Spleen (tissue), 7 donors: Measurements from ENCODE around the gene ASIC4.

ENCODE experiments used
- POLR2A ChIP-seq, 3 donors: fragments of 450-650 bp; IDR thresholded peaks; one replicate each; pipeline ENCODE4 v1.5.1; 2017; ENCODE audit warnings: antibody characterized with exemption in 3 of 3, mild to moderate bottlenecking in 1 of 3
- POLR2AphosphoS5 ChIP-seq, 3 donors: sonication (generic); formaldehyde crosslinking; IDR thresholded peaks; one replicate each; pipeline ENCODE4 v1.5.1; 2017; ENCODE audit warnings: antibody characterized with exemption in 3 of 3
- TF ChIP-seq, protein P1 (sequence below), 11 experiments: fragments of 200-600 bp in 7 of 11; fragments of 450-650 bp in 4 of 11; sonication (generic) in 4 of 11; IDR thresholded peaks in 8 of 11; conservative IDR thresholded peaks in 3 of 11; 1 replicate in 7 of 11; 2 replicates in 4 of 11; pipeline versions ENCODE4 v1.4.0 to v1.8.0; 2016 to 2021; ENCODE audit warnings: antibody characterized with exemption in 11 of 11, inconsistent platforms in 4 of 11, mild to moderate bottlenecking in 1 of 11
- donor health status: DM: no; HTN: no; CAD: no; lungs with moderate emphysema.
- donor health status: DM: no; HTN: no; CAD: no.
- donor health status: DM: no; HTN: no; CAD: no.

DNA sequence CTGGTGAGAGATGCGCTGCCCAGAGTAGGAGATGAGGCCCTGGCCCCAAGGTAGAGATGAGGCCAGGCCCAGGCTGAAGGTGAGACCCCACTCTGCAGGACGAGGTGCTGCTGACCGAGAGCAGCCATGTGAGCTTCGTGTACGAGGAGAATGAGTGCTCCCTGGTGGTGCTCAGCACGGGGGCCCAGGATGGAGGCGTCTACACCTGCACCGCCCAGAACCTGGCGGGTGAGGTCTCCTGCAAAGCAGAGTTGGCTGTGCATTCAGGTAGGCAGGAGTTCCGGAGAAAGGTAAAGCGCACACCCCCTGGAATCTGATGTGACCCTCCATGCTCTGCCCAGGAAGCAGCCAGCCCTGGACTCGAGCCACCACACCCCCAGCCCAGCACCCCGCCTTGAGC, 37.1 kb upstream of the ASIC4 start:
- TF ChIP-seq, protein P1, sequence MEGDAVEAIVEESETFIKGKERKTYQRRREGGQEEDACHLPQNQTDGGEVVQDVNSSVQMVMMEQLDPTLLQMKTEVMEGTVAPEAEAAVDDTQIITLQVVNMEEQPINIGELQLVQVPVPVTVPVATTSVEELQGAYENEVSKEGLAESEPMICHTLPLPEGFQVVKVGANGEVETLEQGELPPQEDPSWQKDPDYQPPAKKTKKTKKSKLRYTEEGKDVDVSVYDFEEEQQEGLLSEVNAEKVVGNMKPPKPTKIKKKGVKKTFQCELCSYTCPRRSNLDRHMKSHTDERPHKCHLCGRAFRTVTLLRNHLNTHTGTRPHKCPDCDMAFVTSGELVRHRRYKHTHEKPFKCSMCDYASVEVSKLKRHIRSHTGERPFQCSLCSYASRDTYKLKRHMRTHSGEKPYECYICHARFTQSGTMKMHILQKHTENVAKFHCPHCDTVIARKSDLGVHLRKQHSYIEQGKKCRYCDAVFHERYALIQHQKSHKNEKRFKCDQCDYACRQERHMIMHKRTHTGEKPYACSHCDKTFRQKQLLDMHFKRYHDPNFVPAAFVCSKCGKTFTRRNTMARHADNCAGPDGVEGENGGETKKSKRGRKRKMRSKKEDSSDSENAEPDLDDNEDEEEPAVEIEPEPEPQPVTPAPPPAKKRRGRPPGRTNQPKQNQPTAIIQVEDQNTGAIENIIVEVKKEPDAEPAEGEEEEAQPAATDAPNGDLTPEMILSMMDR (IDR thresholded peaks at IDR 0.05 in 8 of 11, conservative IDR thresholded peaks at IDR 0.05 in 3 of 11), result no peak
- TF ChIP-seq POLR2A (IDR thresholded peaks at IDR 0.05) (no peak), POLR2AphosphoS5 (IDR thresholded peaks at IDR 0.05) (no peak)
